SK-N-SH treated with all-trans-retinoic acid at 6 μM for 48 hours (cell line): ENCODE results near the gene SSBP4.

Source experiments
- ARNTL ChIP-seq: fragments of 450-650 bp; formaldehyde crosslinking; IDR thresholded peaks from 2 replicates; pipeline ENCODE4 v1.5.0; 2020; ENCODE audit warnings: low read depth, mild to moderate bottlenecking, moderate library complexity, borderline replicate concordance
- BACH2 ChIP-seq: fragments of 250-450 bp; sonication (Bioruptor Pico); IDR thresholded peaks from 2 replicates; pipeline ENCODE4 v1.9.0; 2021; ENCODE audit warnings: mild to moderate bottlenecking, borderline replicate concordance
- CREB5 ChIP-seq: fragments of 250-450 bp; sonication (Bioruptor Pico); IDR thresholded peaks from 2 replicates; pipeline ENCODE4 v1.5.1; 2020; ENCODE audit warnings: low read depth, mild to moderate bottlenecking, moderate library complexity
- CSDC2 ChIP-seq: fragments of 250-450 bp; sonication (Bioruptor Pico); IDR thresholded peaks from 2 replicates; pipeline ENCODE4 v1.5.0; 2020; ENCODE audit warnings: mild to moderate bottlenecking, moderate library complexity
- ESRRG ChIP-seq: fragments of 250-450 bp; sonication (Bioruptor Pico); IDR thresholded peaks from 2 replicates; pipeline ENCODE4 v1.6.1; 2021; ENCODE audit warnings: mild to moderate bottlenecking
- OSR1 ChIP-seq: fragments of 250-450 bp; sonication (Bioruptor Pico); IDR thresholded peaks from 2 replicates; pipeline ENCODE4 v1.8.0; 2022; ENCODE audit warnings: moderate library complexity, mild to moderate bottlenecking, inconsistent platforms
- PATZ1 ChIP-seq: fragments of 250-450 bp; sonication (Bioruptor Pico); IDR thresholded peaks from 2 replicates; pipeline ENCODE4 v1.8.0; 2020; ENCODE audit warnings: mild to moderate bottlenecking, moderate library complexity, borderline replicate concordance
- POU6F1 ChIP-seq: fragments of 250-450 bp; sonication (Bioruptor Pico); IDR thresholded peaks from 2 replicates; pipeline ENCODE4 v1.8.0; 2021; ENCODE audit warnings: low read depth, mild to moderate bottlenecking, moderate library complexity, borderline replicate concordance
- PPARA ChIP-seq: fragments of 250-450 bp; sonication (Bioruptor Pico); IDR thresholded peaks from 2 replicates; pipeline ENCODE4 v1.5.0; 2020; ENCODE audit warnings: mild to moderate bottlenecking, borderline replicate concordance
- TOX ChIP-seq: fragments of 250-450 bp; sonication (Bioruptor Pico); IDR thresholded peaks from 2 replicates; pipeline ENCODE4 v1.8.0; 2021; ENCODE audit warnings: mild to moderate bottlenecking, moderate library complexity, borderline replicate concordance
- ZC3H10 ChIP-seq: fragments of 250-450 bp; sonication (Bioruptor Pico); IDR thresholded peaks from 2 replicates; pipeline ENCODE4 v1.5.1; 2021; ENCODE audit warnings: mild to moderate bottlenecking, moderate library complexity
- ZFP3 ChIP-seq: fragments of 250-450 bp; sonication (Bioruptor Pico); IDR thresholded peaks from 2 replicates; pipeline ENCODE4 v1.5.0; 2020; ENCODE audit warnings: mild to moderate bottlenecking, moderate library complexity
- ZNF70 ChIP-seq: fragments of 450-650 bp; formaldehyde crosslinking; IDR thresholded peaks from 2 replicates; pipeline ENCODE4 v1.5.0; 2020; ENCODE audit warnings: mild to moderate bottlenecking, moderate library complexity
- ZNF8 ChIP-seq: fragments of 450-650 bp; formaldehyde crosslinking; IDR thresholded peaks from 2 replicates; pipeline ENCODE4 v1.5.0; 2020; ENCODE audit warnings: mild to moderate bottlenecking, moderate library complexity

GRCh38 chr19:18389726-18390064 is 29.5 kb upstream of the SSBP4 start:
- TF ChIP-seq PATZ1, result no peak
- no peak for TF ChIP-seq OSR1
- TF ChIP-seq CREB5, result no peak
- no peak for TF ChIP-seq ARNTL (CRISPR knock-in tag)
- TF ChIP-seq ESRRG (CRISPR knock-in tag), result no peak
- no peak for TF ChIP-seq ZC3H10 (CRISPR knock-in tag)
- no peak for TF ChIP-seq ZFP3 (CRISPR knock-in tag)
- no peak for TF ChIP-seq BACH2 (CRISPR knock-in tag)
- TF ChIP-seq ZNF70 (CRISPR knock-in tag), result no peak
- no peak for TF ChIP-seq ZNF8 (CRISPR knock-in tag)
- no peak for TF ChIP-seq PPARA (CRISPR knock-in tag)
- no peak for TF ChIP-seq POU6F1 (CRISPR knock-in tag)
- no peak for TF ChIP-seq CSDC2 (CRISPR knock-in tag)
- no peak for TF ChIP-seq TOX (CRISPR knock-in tag)
